C4-2B (cell line): Measurements from ENCODE around the gene SCMH1.

ENCODE experiments used
- CTCF ChIP-seq: fragments of 450-650 bp; conservative IDR thresholded peaks from 2 replicates; pipeline ENCODE4 v1.5.1; 2017; ENCODE audit warnings: mild to moderate bottlenecking
- ZFX ChIP-seq: fragments of 450-650 bp; IDR thresholded peaks from 2 replicates; pipeline ENCODE4 v1.6.1; 2017

- TF ChIP-seq CTCF, result no peak
- TF ChIP-seq ZFX, result no peak
Measured at GRCh38 chr1:41278076-41278475, 36.0 kb upstream of the SCMH1 start.
